Measurements from ENCODE around the gene FMNL2.

- TF ChIP-seq, protein P1, sequence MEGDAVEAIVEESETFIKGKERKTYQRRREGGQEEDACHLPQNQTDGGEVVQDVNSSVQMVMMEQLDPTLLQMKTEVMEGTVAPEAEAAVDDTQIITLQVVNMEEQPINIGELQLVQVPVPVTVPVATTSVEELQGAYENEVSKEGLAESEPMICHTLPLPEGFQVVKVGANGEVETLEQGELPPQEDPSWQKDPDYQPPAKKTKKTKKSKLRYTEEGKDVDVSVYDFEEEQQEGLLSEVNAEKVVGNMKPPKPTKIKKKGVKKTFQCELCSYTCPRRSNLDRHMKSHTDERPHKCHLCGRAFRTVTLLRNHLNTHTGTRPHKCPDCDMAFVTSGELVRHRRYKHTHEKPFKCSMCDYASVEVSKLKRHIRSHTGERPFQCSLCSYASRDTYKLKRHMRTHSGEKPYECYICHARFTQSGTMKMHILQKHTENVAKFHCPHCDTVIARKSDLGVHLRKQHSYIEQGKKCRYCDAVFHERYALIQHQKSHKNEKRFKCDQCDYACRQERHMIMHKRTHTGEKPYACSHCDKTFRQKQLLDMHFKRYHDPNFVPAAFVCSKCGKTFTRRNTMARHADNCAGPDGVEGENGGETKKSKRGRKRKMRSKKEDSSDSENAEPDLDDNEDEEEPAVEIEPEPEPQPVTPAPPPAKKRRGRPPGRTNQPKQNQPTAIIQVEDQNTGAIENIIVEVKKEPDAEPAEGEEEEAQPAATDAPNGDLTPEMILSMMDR (IDR thresholded peaks at IDR 0.05; ENCODE audit: poor library complexity, severe bottlenecking) = no peak
- TF ChIP-seq POLR2AphosphoS5 (IDR thresholded peaks at IDR 0.05) (no peak), EP300 (conservative IDR thresholded peaks at IDR 0.05; ENCODE audit: poor library complexity, severe bottlenecking) (no peak), REST (IDR thresholded peaks at IDR 0.05; ENCODE audit: borderline replicate concordance) (no peak), SMC3 (conservative IDR thresholded peaks at IDR 0.05; ENCODE audit: poor library complexity) (no peak), MXI1 (conservative IDR thresholded peaks at IDR 0.05; ENCODE audit: poor library complexity, severe bottlenecking) (no peak), EZH2 (IDR thresholded peaks at IDR 0.05; ENCODE audit: borderline replicate concordance, insufficient read depth, low read length, poor library complexity, severe bottlenecking) (no peak)
Measured at GRCh38 chr2:152475982-152476381, 141.0 kb downstream of the FMNL2 start.
